MM.1S (cell line): Measurements from ENCODE around the gene HOATZ.

ENCODE experiments used
- EZH2 ChIP-seq: fragments of 300-600 bp; sonication (generic); optimal IDR thresholded peaks from 2 replicates; pipeline ENCODE3; 2017; ENCODE audit warnings: low read depth, mild to moderate bottlenecking, antibody characterized with exemption, low read length, mixed read lengths
- EZH2phosphoT487 ChIP-seq: fragments of 300-600 bp; sonication (generic); IDR thresholded peaks from 2 replicates; pipeline ENCODE4 v1.6.1; 2018; ENCODE audit warnings: antibody characterized with exemption, low read length
- TF ChIP-seq, protein P1 (sequence below): fragments of 300-600 bp; sonication (generic); IDR thresholded peaks from 2 replicates; pipeline ENCODE4 v1.5.1; 2016; ENCODE audit warnings: antibody characterized with exemption, low read length, mixed read lengths

GRCh38 chr11:111537336-111537860 lies 22.8 kb downstream of the HOATZ start:
- TF ChIP-seq, protein P1, sequence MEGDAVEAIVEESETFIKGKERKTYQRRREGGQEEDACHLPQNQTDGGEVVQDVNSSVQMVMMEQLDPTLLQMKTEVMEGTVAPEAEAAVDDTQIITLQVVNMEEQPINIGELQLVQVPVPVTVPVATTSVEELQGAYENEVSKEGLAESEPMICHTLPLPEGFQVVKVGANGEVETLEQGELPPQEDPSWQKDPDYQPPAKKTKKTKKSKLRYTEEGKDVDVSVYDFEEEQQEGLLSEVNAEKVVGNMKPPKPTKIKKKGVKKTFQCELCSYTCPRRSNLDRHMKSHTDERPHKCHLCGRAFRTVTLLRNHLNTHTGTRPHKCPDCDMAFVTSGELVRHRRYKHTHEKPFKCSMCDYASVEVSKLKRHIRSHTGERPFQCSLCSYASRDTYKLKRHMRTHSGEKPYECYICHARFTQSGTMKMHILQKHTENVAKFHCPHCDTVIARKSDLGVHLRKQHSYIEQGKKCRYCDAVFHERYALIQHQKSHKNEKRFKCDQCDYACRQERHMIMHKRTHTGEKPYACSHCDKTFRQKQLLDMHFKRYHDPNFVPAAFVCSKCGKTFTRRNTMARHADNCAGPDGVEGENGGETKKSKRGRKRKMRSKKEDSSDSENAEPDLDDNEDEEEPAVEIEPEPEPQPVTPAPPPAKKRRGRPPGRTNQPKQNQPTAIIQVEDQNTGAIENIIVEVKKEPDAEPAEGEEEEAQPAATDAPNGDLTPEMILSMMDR = no peak
- TF ChIP-seq EZH2 = no peak
- TF ChIP-seq EZH2phosphoT487 = no peak
